Activated CD8-positive, alpha-beta T cell treated with anti-CD3 and anti-CD28 coated beads for 36 hours (primary cell): ENCODE measurements around the gene COL15A1. TPM values are rescaled to one million over a fixed set of nuclear protein-coding genes. Genes with fewer than 3 reads are reported as not detected.

Experiments used
- ATAC-seq: fragments of 200-7000 bp; cut with Tn5 transposase; one replicate; pipeline ENCODE4 v1.10.0; 2021; ENCODE audit warnings: mild to moderate bottlenecking, moderate library complexity
- CTCF ChIA-PET: fragments of 350-600 bp; sonication (Branson Sonifier 250); formaldehyde crosslinking; loops from one replicate; lab custom pipeline; 2021; ENCODE audit warnings: antibody characterized with exemption; lab: Charles Lee
- POLR2A ChIA-PET: fragments of 350-600 bp; sonication (Branson Sonifier 250); formaldehyde crosslinking; loops from one replicate; lab custom pipeline; 2021; ENCODE audit warnings: antibody characterized with exemption; lab: Charles Lee
- DNase-seq: peaks from one replicate; pipeline ENCODE4 v3.0.0-alpha.2; 2020
- H3K27ac Mint-ChIP-seq: one replicate; pipeline ENCODE4 v1.8.0; 2021; ENCODE audit warnings: mild to moderate bottlenecking, mixed read lengths
- H3K27me3 Mint-ChIP-seq: one replicate; pipeline ENCODE4 v1.8.0; 2021; ENCODE audit warnings: mixed read lengths
- H3K36me3 Mint-ChIP-seq: one replicate; pipeline ENCODE4 v1.8.0; 2021; ENCODE audit warnings: low read depth, mixed read lengths
- H3K4me1 Mint-ChIP-seq: one replicate; pipeline ENCODE4 v1.8.0; 2021; ENCODE audit warnings: low read depth, mixed read lengths
- H3K4me3 Mint-ChIP-seq: one replicate; pipeline ENCODE4 v1.8.0; 2021; ENCODE audit warnings: mild to moderate bottlenecking, moderate library complexity, mixed read lengths
- H3K9me3 Mint-ChIP-seq: one replicate; pipeline ENCODE4 v1.8.0; 2021; ENCODE audit warnings: mixed read lengths
- CTCF ChIP-seq: fragments of 200-600 bp; IDR thresholded peaks from one replicate; pipeline ENCODE4 v1.8.0; 2022; ENCODE audit warnings: antibody characterized with exemption, mild to moderate bottlenecking
- intact Hi-C: fragments of 100-400 bp; cut with micrococcal nuclease; formaldehyde crosslinking; loops from one replicate; pipeline ENCODE4 v1.10.0; 2022
- total RNA-seq, 2 experiments: library from RNA; stranded (reverse); gene quantifications; one replicate each; pipeline ENCODE4 v1.2.3, GENCODE V29; 2021

COL15A1 gene
- total RNA-seq, 2 experiments from 2014 or later, result 0.07 TPM; not detected in 1

DNA sequence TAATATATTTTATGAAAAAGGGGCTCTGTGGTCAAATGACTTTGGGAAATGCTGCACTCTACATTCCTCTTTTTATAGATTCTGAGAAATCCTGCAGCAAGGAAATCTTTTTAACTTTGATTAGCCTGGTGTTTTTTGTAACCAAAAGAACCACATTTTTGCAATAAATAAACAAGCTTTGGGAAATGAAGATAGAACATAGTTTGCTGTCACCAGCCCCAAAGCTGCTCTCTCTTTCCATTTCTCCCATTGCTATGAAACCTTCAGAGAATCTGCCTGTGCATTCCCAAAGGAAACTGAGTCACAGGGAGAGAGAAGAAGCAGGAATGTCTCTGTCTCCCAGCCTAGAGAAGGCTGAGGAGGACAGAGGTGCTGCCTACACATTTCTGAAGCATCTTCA, 59.0 kb downstream of the COL15A1 start:
- H3K27me3 Mint-ChIP-seq, result no peaks in the 10 kb centered on the region
- ATAC-seq (no peak), DNase-seq (no peak)
- POLR2A ChIA-PET, result interaction anchor here (1.1 to 1.3 kb wide), 2 partner anchors 9 to 11 kb away, joined by 3 to 4 read pairs; no protein-coding TSS in a partner anchor
- H3K9me3 Mint-ChIP-seq, result no peaks in the 10 kb centered on the region
- no peak overlapping the region for H3K27ac Mint-ChIP-seq
- CTCF ChIA-PET, result interaction anchor here (0.9 to 14.7 kb wide), 7 partner anchors 12 to 154 kb away, joined by 4 to 258 read pairs (median 8); no protein-coding TSS in a partner anchor
- no peak for TF ChIP-seq CTCF
- H3K4me3 Mint-ChIP-seq, result no peak overlapping the region
- H3K4me1 Mint-ChIP-seq, result peaks cover 13% of the 10 kb centered on the region
- no peaks in the 10 kb centered on the region for H3K36me3 Mint-ChIP-seq
- intact Hi-C loops, result loop anchor here (5.0 kb wide), 1 partner anchor 155 kb away; no protein-coding TSS in a partner anchor

DNA sequence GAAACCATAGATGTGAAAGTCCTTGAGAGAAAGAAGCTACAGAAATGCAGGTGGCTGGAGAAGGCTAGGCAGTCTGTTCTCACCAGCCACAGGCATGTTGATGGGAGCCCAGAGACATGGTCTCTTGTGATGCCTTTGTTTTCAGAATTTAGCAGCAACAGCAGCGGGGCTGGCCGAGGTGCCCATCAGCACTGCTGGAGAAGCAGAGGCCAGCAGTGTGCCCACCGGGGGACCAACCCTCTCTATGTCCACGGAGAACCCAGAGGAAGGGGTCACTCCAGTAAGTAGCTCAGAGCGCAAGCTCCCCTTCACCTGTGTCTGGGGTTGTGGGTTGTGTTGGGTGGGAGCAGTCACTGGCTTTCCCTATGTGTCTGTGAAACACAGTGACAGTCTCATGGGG, 59.6 kb downstream of the COL15A1 start:
- H3K27me3 Mint-ChIP-seq, result no peaks in the 10 kb centered on the region
- DNase-seq (no peak), ATAC-seq (no peak)
- TF ChIP-seq CTCF, result no peak
- H3K4me3 Mint-ChIP-seq, result no peak overlapping the region
- CTCF ChIA-PET, result interaction anchor here (0.9 to 14.7 kb wide), 5 partner anchors 12 to 154 kb away, joined by 5 to 258 read pairs (median 14); no protein-coding TSS in a partner anchor
- intact Hi-C loops, result loop anchor here (5.0 kb wide), 1 partner anchor 156 kb away; no protein-coding TSS in a partner anchor
- H3K27ac Mint-ChIP-seq, result no peak overlapping the region
- H3K9me3 Mint-ChIP-seq, result no peaks in the 10 kb centered on the region
- POLR2A ChIA-PET, result interaction anchor here (1.3 kb wide), 1 partner anchor 11 kb away, joined by 3 read pairs; no protein-coding TSS in a partner anchor
- peaks cover 13% of the 10 kb centered on the region for H3K4me1 Mint-ChIP-seq
- no peaks in the 10 kb centered on the region for H3K36me3 Mint-ChIP-seq

GRCh38 chr9:99004115-99004514, 60.4 kb downstream of the COL15A1 start:
- no peaks in the 10 kb centered on the region for H3K36me3 Mint-ChIP-seq
- TF ChIP-seq CTCF, result no peak
- ATAC-seq, result no peak
- no peak overlapping the region for H3K27ac Mint-ChIP-seq
- H3K4me1 Mint-ChIP-seq, result peaks cover 13% of the 10 kb centered on the region
- ChIA-PET CTCF (interaction anchor here (14.7 kb wide), 1 partner anchor 134 kb away, joined by 258 read pairs; no protein-coding TSS in a partner anchor), POLR2A (no interaction called here)
- H3K4me3 Mint-ChIP-seq, result no peak overlapping the region
- no peaks in the 10 kb centered on the region for H3K27me3 Mint-ChIP-seq
- H3K9me3 Mint-ChIP-seq, result no peaks in the 10 kb centered on the region
- intact Hi-C loops, result loop anchor here (5.0 kb wide), 1 partner anchor 157 kb away; no protein-coding TSS in a partner anchor
- DNase-seq, result no peak

DNA sequence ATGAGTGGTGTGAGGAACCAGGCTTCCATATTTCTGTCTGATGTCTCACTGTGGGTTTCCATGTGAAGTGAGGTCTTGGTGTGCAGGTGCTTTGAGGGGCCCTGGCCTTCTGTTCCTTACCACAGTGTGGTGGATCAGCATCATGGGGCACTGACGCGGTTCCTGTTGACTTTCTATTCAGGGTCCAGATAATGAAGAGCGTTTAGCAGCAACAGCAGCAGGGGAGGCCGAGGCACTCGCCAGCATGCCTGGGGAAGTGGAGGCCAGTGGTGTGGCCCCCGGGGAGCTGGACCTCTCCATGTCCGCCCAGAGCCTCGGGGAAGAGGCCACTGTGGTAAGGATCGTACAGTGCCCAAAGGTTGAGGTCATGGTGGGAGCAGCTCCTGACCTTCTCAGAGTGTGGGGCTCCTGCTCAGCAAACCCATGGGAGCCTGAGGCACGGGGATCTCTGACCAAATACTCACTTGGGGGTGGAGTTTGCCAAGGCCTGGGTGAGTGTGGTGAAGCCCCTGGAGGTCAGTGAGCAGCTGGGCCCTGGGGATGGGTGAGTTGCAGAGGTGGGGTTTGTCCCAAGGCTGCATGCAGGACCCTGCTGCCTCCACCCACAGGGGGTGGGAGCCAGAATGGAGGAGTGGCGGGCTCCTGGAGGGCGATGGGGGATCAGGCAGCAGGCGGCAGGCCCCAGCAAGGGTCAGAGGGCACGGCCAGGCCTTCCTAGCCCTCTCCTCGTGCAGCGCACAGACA, 61.2 kb downstream of the COL15A1 start:
- Mint-ChIP-seq H3K36me3 (no peaks in the 10 kb centered on the region), H3K27ac (no peak overlapping the region), H3K27me3 (no peaks in the 10 kb centered on the region), H3K4me3 (no peak overlapping the region), H3K4me1 (peaks cover 13% of the 10 kb centered on the region), H3K9me3 (peaks cover under 1% of the 10 kb centered on the region)
- DNase-seq, result no peak
- intact Hi-C loops, result loop anchor here (5.0 kb wide), 1 partner anchor 158 kb away; no protein-coding TSS in a partner anchor
- TF ChIP-seq CTCF, result no peak
- CTCF ChIA-PET, result interaction anchor here (14.7 kb wide), 1 partner anchor 133 kb away, joined by 258 read pairs; no protein-coding TSS in a partner anchor
- POLR2A ChIA-PET, result interaction anchor here (0.7 kb wide), 1 partner anchor 27 kb away, joined by 3 read pairs; no protein-coding TSS in a partner anchor
- no peak for ATAC-seq
